Liver (tissue), 9 donors: ENCODE measurements around the gene TAF7. TPM values are rescaled to one million over a fixed set of nuclear protein-coding genes. Genes with fewer than 3 reads are reported as not detected.

Source experiments
- DNase-seq: peaks from one replicate; pipeline ENCODE4 v3.0.0-alpha.2; 2017; ENCODE audit warnings: low spot score
- H3K27ac ChIP-seq, 2 donors: one replicate each; pipeline ENCODE4 v1.7.0; 2013; ENCODE audit warnings: inconsistent platforms in 2 of 2, low read length in 2 of 2, control low read depth in 1 of 2, low read depth in 1 of 2, mild to moderate bottlenecking in 1 of 2
- H3K27me3 ChIP-seq, 4 donors: one replicate each; pipeline versions ENCODE4 v1.6.1 to v1.7.0; 2013; ENCODE audit warnings: low read length in 3 of 4, inconsistent platforms in 1 of 4, mild to moderate bottlenecking in 1 of 4, moderate library complexity in 1 of 4; ENCODE audit not compliant: control insufficient read depth in 4 of 4, insufficient read depth in 4 of 4
- H3K36me3 ChIP-seq, 4 donors: one replicate each; pipeline versions ENCODE4 v1.6.1 to v1.7.0; 2013; ENCODE audit warnings: low read length in 3 of 4, mild to moderate bottlenecking in 3 of 4, low read depth in 1 of 4, moderate library complexity in 1 of 4; ENCODE audit not compliant: control insufficient read depth in 4 of 4, insufficient read depth in 3 of 4
- H3K4me1 ChIP-seq, 4 donors: one replicate each; pipeline versions ENCODE4 v1.6.1 to v1.7.0; 2013; ENCODE audit warnings: low read length in 3 of 4, mild to moderate bottlenecking in 3 of 4, moderate library complexity in 1 of 4; ENCODE audit not compliant: control insufficient read depth in 4 of 4, insufficient read depth in 4 of 4
- H3K4me3 ChIP-seq, 3 donors: one replicate each; pipeline versions ENCODE4 v1.6.1 to v1.7.0; 2013; ENCODE audit warnings: low read length in 3 of 3, control low read depth in 1 of 3, low read depth in 1 of 3, mild to moderate bottlenecking in 1 of 3
- H3K9ac ChIP-seq, 2 donors: one replicate each; pipeline ENCODE4 v1.7.0; 2013; ENCODE audit warnings: low read length in 2 of 2, mild to moderate bottlenecking in 2 of 2, moderate library complexity in 2 of 2, control low read depth in 1 of 2, low read depth in 1 of 2
- H3K9me3 ChIP-seq, 4 donors: one replicate each; pipeline versions ENCODE4 v1.6.1 to v1.7.0; 2013; ENCODE audit warnings: low read length in 3 of 4; ENCODE audit not compliant: control insufficient read depth in 4 of 4
- ATF3 ChIP-seq: IDR thresholded peaks from 2 replicates; pipeline ENCODE4 v1.6.1; 2016; ENCODE audit warnings: antibody characterized with exemption
- EGR1 ChIP-seq, 2 donors: IDR thresholded peaks; 2 replicates each; pipeline ENCODE4 v1.6.1; 2016 to 2018; ENCODE audit warnings: antibody characterized with exemption in 2 of 2, low read depth in 2 of 2
- FOXA1 ChIP-seq: IDR thresholded peaks from 2 replicates; pipeline ENCODE4 v1.6.1; 2016; ENCODE audit warnings: antibody characterized with exemption
- FOXA2 ChIP-seq: IDR thresholded peaks from 2 replicates; pipeline ENCODE4 v1.6.1; 2016; ENCODE audit warnings: antibody characterized with exemption
- GABPA ChIP-seq, 2 donors: IDR thresholded peaks in 1 of 2; conservative IDR thresholded peaks in 1 of 2; 2 replicates each; pipeline ENCODE4 v1.6.1; 2016; ENCODE audit warnings: antibody characterized with exemption in 2 of 2, mild to moderate bottlenecking in 1 of 2, moderate library complexity in 1 of 2
- HNF4A ChIP-seq, 2 donors: conservative IDR thresholded peaks; 2 replicates each; pipeline ENCODE4 v1.6.1; 2016; ENCODE audit warnings: antibody characterized with exemption in 2 of 2, mild to moderate bottlenecking in 2 of 2
- HNF4G ChIP-seq: IDR thresholded peaks from 2 replicates; pipeline ENCODE4 v1.6.1; 2016; ENCODE audit warnings: antibody characterized with exemption
- JUND ChIP-seq, 2 donors: IDR thresholded peaks; 2 replicates each; pipeline ENCODE4 v1.6.1; 2016; ENCODE audit warnings: antibody characterized with exemption in 2 of 2
- NR2F2 ChIP-seq: IDR thresholded peaks from 2 replicates; pipeline ENCODE4 v1.6.1; 2016; ENCODE audit warnings: antibody characterized with exemption
- RAD21 ChIP-seq, 2 donors: IDR thresholded peaks; 2 replicates each; pipeline ENCODE4 v1.6.1; 2016; ENCODE audit warnings: antibody characterized with exemption in 2 of 2, mild to moderate bottlenecking in 2 of 2
- REST ChIP-seq: IDR thresholded peaks from 2 replicates; pipeline ENCODE4 v1.6.1; 2016; ENCODE audit warnings: antibody characterized with exemption, mild to moderate bottlenecking
- RXRA ChIP-seq, 2 donors: IDR thresholded peaks; 2 replicates each; pipeline ENCODE4 v1.6.1; 2017 to 2018; ENCODE audit warnings: antibody characterized with exemption in 2 of 2, mild to moderate bottlenecking in 1 of 2
- SP1 ChIP-seq: IDR thresholded peaks from 2 replicates; pipeline ENCODE4 v1.6.1; 2018; ENCODE audit warnings: antibody characterized with exemption, mild to moderate bottlenecking
- TAF1 ChIP-seq: conservative IDR thresholded peaks from 2 replicates; pipeline ENCODE4 v1.6.1; 2016; ENCODE audit warnings: antibody characterized with exemption, mild to moderate bottlenecking
- YY1 ChIP-seq: IDR thresholded peaks from 2 replicates; pipeline ENCODE4 v1.6.1; 2016; ENCODE audit warnings: antibody characterized with exemption, mild to moderate bottlenecking
- WGBS: extraction: QIAGEN DNeasy Blood & Tissue Kit; methylation state at CpG from one replicate; pipeline ENCODE4 v1.1.7; 2013; 5-methylcytosine and 5-hydroxymethylcytosine counted together
- polyA plus RNA-seq, 2 donors: library from polyadenylated mRNA; stranded (reverse) in 1 of 2; unstranded in 1 of 2; fragments of 200-250 nt in 1 of 2; fragments of >200 nt in 1 of 2; fragmentation: Nextera tagmentation in 1 of 2; extraction: Ambion mirVana in 1 of 2; gene quantifications; one replicate each; pipeline versions ENCODE4 v1.2.1 to v1.2.3, GENCODE V29; 2013 to 2015
- total RNA-seq, 2 donors: library from RNA; depleted of rRNA; stranded (reverse); fragments of >200 nt; gene quantifications; one replicate each; pipeline ENCODE4 v1.2.3, GENCODE V29; 2014
- TF ChIP-seq, protein P1 (sequence below): IDR thresholded peaks from 2 replicates; pipeline ENCODE4 v1.6.1; 2016; ENCODE audit warnings: antibody characterized with exemption
- TF ChIP-seq, protein P2 (sequence below): fragments of 150-350 bp; IDR thresholded peaks from 2 replicates; pipeline ENCODE4 v1.5.1; 2017; ENCODE audit warnings: improper control_type of control experiment, low read depth, low read length; ENCODE audit not compliant: missing input control
- TF ChIP-seq, protein P3 (sequence below): IDR thresholded peaks from 2 replicates; pipeline ENCODE4 v1.6.1; 2016; ENCODE audit warnings: antibody characterized with exemption
- donor health status: healthy.
- donor health status: healthy.
- donor health status: healthy.
- donor health status: healthy.
- donor health status: healthy.

TAF7 gene
- total and polyA plus RNA-seq, 4 donors = 23.5 to 36.3 (median 28.2) TPM

- Histone ChIP-seq H3K4me3 (peak within 1 kb of the TSS in 2 of 3 donors; percentile 20 to 46), H3K27me3 (no peaks in the 10 kb centered on the region), H3K9me3 (peaks cover 33 to 79% (median 49%) of the 10 kb centered on the region in 4 donors), H3K36me3 (peaks cover 0 to 6% (median 0%) of the 10 kb centered on the region in 4 donors), H3K27ac (no peak within 1 kb of the TSS), H3K4me1 (no peaks in the 10 kb centered on the region), H3K9ac (no peak within 1 kb of the TSS)
- 48% methylated on average over 36 of the region's 36 CpGs for WGBS
- DNase-seq = no peak
- TF ChIP-seq NR2F2 (no peak), RAD21 (IDR thresholded peaks at IDR 0.05) (no peak), JUND (IDR thresholded peaks at IDR 0.05) (no peak), YY1 (no peak), ATF3 (no peak), TAF1 (no peak), HNF4A (conservative IDR thresholded peaks at IDR 0.05) (no peak), GABPA (IDR thresholded peaks at IDR 0.05 in 1 of 2, conservative IDR thresholded peaks at IDR 0.05 in 1 of 2) (no peak), HNF4G (no peak), FOXA1 (no peak), EGR1 (IDR thresholded peaks at IDR 0.05; ENCODE audit: low read depth in 2 of 2) (no peak), RXRA (IDR thresholded peaks at IDR 0.05) (no peak), FOXA2 (no peak), SP1 (no peak)
- TF ChIP-seq, protein P1, sequence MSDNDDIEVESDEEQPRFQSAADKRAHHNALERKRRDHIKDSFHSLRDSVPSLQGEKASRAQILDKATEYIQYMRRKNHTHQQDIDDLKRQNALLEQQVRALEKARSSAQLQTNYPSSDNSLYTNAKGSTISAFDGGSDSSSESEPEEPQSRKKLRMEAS = no peak
Observed at GRCh38 chr5:141303756-141304155, 16.8 kb downstream of the TAF7 start, which contains the start of gene SLC25A2. Gene SLC25A2, minus strand, starts transcription at chr5:141304049. Its CDS starts 184 bp downstream, at chr5:141303865.

- Histone ChIP-seq H3K27ac (no peak overlapping the region), H3K4me1 (no peaks in the 10 kb centered on the region), H3K9me3 (peaks cover 38 to 67% (median 44%) of the 10 kb centered on the region in 4 donors), H3K36me3 (peaks cover 0 to 11% (median 4%) of the 10 kb centered on the region in 4 donors), H3K4me3 (peak overlapping the region in 1 of 3 donors; percentile 14), H3K9ac (no peak overlapping the region), H3K27me3 (no peaks in the 10 kb centered on the region)
- WGBS = 85% methylated on average over 4 of the region's 4 CpGs
- no peak for DNase-seq
- TF ChIP-seq GABPA (IDR thresholded peaks at IDR 0.05 in 1 of 2, conservative IDR thresholded peaks at IDR 0.05 in 1 of 2) (no peak), REST (no peak), FOXA1 (no peak), HNF4G (no peak), YY1 (no peak), EGR1 (IDR thresholded peaks at IDR 0.05; ENCODE audit: low read depth in 2 of 2) (no peak), JUND (IDR thresholded peaks at IDR 0.05) (no peak), NR2F2 (no peak)
- TF ChIP-seq, protein P2, sequence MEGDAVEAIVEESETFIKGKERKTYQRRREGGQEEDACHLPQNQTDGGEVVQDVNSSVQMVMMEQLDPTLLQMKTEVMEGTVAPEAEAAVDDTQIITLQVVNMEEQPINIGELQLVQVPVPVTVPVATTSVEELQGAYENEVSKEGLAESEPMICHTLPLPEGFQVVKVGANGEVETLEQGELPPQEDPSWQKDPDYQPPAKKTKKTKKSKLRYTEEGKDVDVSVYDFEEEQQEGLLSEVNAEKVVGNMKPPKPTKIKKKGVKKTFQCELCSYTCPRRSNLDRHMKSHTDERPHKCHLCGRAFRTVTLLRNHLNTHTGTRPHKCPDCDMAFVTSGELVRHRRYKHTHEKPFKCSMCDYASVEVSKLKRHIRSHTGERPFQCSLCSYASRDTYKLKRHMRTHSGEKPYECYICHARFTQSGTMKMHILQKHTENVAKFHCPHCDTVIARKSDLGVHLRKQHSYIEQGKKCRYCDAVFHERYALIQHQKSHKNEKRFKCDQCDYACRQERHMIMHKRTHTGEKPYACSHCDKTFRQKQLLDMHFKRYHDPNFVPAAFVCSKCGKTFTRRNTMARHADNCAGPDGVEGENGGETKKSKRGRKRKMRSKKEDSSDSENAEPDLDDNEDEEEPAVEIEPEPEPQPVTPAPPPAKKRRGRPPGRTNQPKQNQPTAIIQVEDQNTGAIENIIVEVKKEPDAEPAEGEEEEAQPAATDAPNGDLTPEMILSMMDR = no peak
- TF ChIP-seq, protein P3, sequence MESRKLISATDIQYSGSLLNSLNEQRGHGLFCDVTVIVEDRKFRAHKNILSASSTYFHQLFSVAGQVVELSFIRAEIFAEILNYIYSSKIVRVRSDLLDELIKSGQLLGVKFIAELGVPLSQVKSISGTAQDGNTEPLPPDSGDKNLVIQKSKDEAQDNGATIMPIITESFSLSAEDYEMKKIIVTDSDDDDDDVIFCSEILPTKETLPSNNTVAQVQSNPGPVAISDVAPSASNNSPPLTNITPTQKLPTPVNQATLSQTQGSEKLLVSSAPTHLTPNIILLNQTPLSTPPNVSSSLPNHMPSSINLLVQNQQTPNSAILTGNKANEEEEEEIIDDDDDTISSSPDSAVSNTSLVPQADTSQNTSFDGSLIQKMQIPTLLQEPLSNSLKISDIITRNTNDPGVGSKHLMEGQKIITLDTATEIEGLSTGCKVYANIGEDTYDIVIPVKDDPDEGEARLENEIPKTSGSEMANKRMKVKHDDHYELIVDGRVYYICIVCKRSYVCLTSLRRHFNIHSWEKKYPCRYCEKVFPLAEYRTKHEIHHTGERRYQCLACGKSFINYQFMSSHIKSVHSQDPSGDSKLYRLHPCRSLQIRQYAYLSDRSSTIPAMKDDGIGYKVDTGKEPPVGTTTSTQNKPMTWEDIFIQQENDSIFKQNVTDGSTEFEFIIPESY = no peak
Observed at GRCh38 chr5:141298376-141298775, 22.2 kb downstream of the TAF7 start.
